Measurements from ENCODE around the gene MMAB.

Gene MMAB

GRCh38 chr12:109601557-109601956 lies 28.3 kb upstream of the MMAB start:
- DNase-seq: no peak

- no peak for DNase-seq
Observed at GRCh38 chr12:109600995-109601394, 27.7 kb upstream of the MMAB start.

- no peak for DNase-seq
Observed at GRCh38 chr12:109600481-109600880, 27.2 kb upstream of the MMAB start.

- DNase-seq: no peak
Observed at GRCh38 chr12:109599087-109599486, 25.8 kb upstream of the MMAB start.

GRCh38 chr12:109598428-109598854 lies 25.1 kb upstream of the MMAB start:
- no peak for DNase-seq

- DNase-seq: peak; percentile 42 to 62
Observed at GRCh38 chr12:109597795-109598427, 24.6 kb upstream of the MMAB start.

- no peak for DNase-seq
Observed at GRCh38 chr12:109597414-109597794, 24.1 kb upstream of the MMAB start.

GRCh38 chr12:109596418-109597244 lies 23.3 kb upstream of the MMAB start:
- no peak for DNase-seq

- peak; percentile 11 to 15 for DNase-seq
Observed at GRCh38 chr12:109595321-109595902, 22.1 kb upstream of the MMAB start.

GRCh38 chr12:109594556-109595317 lies 21.4 kb upstream of the MMAB start:
- no peak for DNase-seq

GRCh38 chr12:109592905-109593272 lies 19.6 kb upstream of the MMAB start:
- no peak for DNase-seq

- DNase-seq: no peak
Observed at GRCh38 chr12:109592195-109592904, 19.0 kb upstream of the MMAB start.

GRCh38 chr12:109591041-109591440 lies 17.7 kb upstream of the MMAB start:
- DNase-seq: no peak

GRCh38 chr12:109590566-109590965 lies 17.3 kb upstream of the MMAB start:
- DNase-seq: no peak

- DNase-seq: no peak
Observed at GRCh38 chr12:109589691-109590245, 16.5 kb upstream of the MMAB start.

GRCh38 chr12:109589240-109589590 lies 15.9 kb upstream of the MMAB start:
- DNase-seq: no peak

- DNase-seq: no peak
Observed at GRCh38 chr12:109588461-109589239, 15.3 kb upstream of the MMAB start.

- DNase-seq: no peak
Observed at GRCh38 chr12:109587921-109588320, 14.6 kb upstream of the MMAB start.

- DNase-seq: no peak
Observed at GRCh38 chr12:109586385-109587296, 13.3 kb upstream of the MMAB start.

GRCh38 chr12:109583733-109584132 lies 10.4 kb upstream of the MMAB start:
- no peak for DNase-seq

GRCh38 chr12:109582636-109583035 lies 9.3 kb upstream of the MMAB start:
- DNase-seq: no peak

Data from CD4-positive, alpha-beta T cell treated with Interferon alpha-2 for 1 hour (primary cell).